ENCODE measurements around the gene SCYGR2. TPM values are rescaled to one million over a fixed set of nuclear protein-coding genes. Genes with fewer than 3 reads are reported as not detected.

SCYGR2 gene
- total RNA-seq, 2 donors from 2014 or later: not detected

DNA sequence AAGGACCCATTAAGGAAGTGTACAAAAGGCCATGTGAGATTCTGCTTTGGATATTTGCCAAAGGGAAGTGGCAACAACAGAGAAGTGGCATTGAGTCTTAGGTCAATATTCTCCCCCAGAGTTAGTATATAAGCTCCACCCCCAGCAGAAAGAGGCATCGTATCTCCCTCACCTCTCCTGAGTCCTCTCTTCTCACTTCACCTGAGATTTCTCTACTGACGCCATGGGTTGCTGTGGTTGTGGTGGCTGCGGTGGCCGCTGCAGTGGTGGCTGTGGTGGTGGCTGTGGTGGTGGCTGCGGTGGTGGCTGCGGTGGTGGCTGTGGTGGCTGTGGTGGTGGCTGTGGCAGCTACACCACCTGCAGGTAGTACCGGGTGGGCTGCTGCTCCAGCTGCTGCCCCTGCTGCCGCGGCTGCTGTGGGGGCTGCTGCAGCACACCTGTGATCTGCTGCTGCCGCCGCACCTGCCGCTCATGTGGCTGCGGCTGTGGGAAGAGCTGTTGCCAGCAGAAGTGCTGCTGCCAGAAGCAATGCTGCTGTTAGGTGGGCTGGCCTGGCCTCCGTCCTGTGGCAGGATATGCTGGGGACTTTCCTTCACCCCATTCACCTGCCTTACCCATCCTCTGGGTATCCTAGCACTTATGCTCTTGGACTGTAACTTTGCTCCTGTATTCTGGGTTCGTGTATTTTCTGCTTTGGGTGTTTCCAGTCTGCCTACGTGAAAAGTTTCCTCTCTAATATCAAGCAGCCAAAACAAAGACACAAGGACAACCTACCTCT, 10.1 kb downstream of the SCYGR2 start:
- peak; percentile 50 for ATAC-seq
- no peak for DNase-seq
- intact Hi-C loops (cut with DNase I, micrococcal nuclease): no loop called here

DNA sequence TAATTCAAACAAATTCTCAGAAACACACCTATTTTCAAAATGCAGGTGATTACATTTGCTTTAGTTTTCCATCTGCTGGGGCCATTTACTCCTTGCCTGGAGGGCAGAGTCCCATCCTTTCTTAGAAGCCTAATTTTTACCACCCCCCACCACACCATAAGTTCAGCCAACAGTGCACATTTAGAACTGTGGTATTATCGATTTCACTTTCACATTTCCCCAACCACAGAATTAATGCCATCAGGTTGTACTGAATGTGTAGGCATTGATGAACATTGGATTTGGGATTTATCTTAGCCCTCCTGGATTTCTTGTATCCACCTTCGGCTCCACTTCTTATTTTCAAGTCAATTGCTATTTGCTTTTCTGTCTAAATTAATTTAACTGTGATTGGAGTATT, 11.4 kb downstream of the SCYGR2 start:
- ATAC-seq: no peak
- DNase-seq: no peak
- intact Hi-C loops (cut with DNase I, micrococcal nuclease): no loop called here

DNA sequence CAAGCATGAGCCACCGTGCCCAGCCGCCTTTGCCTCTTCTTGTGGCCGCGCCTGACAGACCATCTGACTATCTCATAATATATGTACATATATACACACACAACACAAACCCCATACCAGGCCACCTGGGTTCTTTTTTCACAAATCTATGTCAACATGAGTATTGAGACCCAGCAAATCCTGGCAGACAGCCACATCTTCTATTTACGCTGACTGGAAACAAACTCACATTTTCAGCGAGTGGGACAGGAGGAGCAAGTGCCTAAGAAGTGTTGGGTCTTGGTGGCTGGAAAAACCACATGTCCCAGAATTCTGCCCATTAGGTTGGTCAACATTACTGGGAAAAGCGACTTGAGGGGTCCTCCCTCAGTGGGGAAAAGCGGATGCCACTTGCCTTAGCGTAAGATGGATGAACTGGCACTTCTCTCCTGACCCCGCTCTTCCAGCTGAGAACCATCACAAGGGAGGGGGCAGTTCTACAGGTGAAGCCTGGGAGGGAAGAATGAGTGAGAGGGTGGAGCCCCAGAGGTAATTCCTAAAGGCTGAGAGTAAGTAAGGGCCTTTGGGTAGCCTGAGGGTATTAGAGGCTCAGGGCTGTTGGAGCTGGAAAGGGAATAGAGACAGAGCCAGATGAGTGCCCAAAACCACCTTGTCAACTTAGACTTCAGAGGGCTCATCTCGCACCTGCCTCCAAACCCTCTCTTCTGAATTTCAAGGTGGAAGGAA, 14.0 kb downstream of the SCYGR2 start:
- intact Hi-C loops (cut with DNase I, micrococcal nuclease): no loop called here
- no peak for ATAC-seq
- no peak for DNase-seq

DNA sequence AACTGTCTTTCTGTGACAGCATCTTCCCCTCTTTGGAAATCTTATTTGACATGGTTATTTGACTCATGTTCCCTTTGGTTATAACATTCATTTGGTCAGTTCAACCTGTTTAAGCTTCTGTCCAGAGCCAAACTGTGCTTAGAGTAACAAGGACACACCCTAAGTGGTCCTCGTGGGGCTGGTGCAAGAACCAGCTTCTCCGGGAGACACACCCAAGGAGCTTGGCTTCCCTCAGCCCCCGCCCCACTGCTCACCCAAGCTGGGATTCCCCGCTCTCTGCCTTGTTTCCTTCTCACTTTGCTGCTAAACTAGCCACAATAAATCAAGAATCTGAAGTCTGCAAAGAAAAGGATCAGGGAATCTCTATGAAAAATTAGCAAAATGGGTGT, 14.6 kb downstream of the SCYGR2 start:
- ATAC-seq (peak; percentile 79), DNase-seq (peak; percentile 26 to 36)
- intact Hi-C loops (cut with DNase I, micrococcal nuclease): no loop called here

DNA sequence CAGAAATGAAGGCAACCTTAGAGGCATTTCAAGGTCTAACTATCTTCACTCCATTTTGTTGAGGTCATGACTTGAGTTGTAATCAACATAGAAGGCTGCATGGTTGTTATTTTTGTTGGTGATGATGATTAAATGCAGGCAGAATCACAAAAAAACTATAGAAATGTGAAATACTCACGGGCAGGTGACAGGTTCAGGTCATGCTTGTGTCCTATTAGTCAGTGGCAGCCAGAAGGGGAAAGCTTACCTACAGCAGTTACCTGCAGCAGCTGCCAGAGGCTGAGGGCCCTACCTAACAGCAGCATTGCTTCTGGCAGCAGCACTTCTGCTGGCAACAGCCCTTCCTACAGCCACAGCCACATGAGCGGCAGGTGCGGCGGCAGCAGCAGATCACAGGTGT, 15.6 kb downstream of the SCYGR2 start:
- DNase-seq: no peak
- no peak for ATAC-seq
- intact Hi-C loops (cut with DNase I, micrococcal nuclease): no loop called here

DNA sequence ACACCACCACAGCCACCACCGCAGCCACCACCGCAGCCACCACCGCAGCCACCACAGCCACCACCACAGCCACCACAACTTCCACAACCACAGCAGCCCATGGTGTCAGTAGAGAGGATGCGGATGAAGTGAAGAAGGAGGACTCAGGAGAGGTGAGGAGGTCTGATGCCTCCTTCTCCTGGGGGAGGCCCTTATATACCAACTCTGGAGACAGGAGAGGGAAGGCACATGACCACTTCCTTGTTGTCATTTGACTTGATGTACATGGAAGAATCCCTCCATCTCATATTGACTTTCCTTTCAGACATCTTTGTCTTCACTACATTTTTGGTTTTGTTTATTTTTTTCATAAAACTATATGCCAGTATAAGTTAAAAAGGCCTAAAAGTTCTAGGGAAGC, 16.0 kb downstream of the SCYGR2 start, which contains the start of gene SCYGR3:
TSS of gene SCYGR3 (minus strand) at position 101 of the 400 bp plus-strand sequence. CDS start at position 101, 0 bp downstream.
- no peak for ATAC-seq
- DNase-seq: no peak
- intact Hi-C loops (cut with DNase I, micrococcal nuclease): no loop called here

DNA sequence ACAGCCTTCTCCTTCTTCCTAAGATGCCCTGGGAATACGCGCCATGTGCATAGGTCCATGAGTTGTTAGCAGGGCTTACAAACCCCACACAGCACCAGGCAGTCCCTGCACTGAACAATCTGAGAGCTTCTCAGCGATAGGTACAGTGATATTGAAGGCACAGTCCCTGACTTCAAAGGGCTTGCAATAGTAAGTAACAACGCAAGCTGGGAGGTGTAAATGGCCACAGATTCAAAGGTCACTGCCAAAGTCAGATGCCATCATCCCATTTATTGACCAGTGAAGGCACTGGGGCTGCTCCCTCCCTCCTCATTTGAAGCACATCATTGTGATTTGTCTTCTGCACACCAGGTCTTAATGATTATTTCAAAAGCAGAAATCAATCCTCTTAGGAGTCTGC, 16.5 kb downstream of the SCYGR2 start:
- no peak for DNase-seq
- no peak for ATAC-seq
- intact Hi-C loops (cut with DNase I, micrococcal nuclease): no loop called here

DNA sequence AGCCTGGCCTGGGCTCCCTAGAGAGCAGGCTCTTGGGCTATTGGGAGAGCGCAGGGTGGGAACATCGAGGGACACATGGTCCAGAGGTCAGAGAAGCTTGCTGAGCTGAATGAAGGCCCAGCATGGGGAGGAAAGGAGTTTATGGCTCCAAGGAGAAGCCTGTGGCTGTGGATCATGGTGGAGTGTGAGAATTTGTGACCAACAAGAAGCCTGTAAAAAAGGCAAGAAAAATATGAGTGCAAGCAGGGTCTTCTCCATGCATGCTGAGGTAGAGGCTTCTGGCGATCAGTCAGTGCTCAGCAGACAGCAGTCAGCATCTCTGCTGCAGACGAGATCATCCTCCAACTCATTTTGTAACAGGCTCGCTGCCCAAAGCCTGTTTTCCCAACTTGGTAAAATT, 17.2 kb downstream of the SCYGR2 start:
- DNase-seq (no peak), ATAC-seq (no peak)
- intact Hi-C loops (cut with DNase I, micrococcal nuclease): no loop called here

DNA sequence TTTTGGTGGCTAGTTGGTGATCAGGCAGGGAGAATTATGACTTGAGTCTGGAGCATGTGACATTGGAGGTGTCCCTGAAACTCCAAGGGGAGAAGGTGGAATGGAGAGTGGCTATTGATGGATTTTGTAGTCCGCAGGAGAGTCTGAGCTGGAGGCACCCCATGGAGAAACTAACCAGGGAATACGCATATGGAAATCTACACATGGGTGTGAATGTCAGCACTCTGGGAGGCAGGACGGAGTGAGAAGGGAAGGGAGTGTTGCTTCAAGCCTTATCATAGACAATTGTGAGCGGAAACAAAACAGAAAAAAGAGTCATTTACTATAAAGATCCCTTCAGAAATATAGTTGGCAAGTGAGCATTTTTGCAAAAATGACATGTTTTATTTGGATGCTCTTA, 17.9 kb downstream of the SCYGR2 start:
- DNase-seq (no peak), ATAC-seq (no peak)
- intact Hi-C loops (cut with DNase I, micrococcal nuclease): no loop called here

DNA sequence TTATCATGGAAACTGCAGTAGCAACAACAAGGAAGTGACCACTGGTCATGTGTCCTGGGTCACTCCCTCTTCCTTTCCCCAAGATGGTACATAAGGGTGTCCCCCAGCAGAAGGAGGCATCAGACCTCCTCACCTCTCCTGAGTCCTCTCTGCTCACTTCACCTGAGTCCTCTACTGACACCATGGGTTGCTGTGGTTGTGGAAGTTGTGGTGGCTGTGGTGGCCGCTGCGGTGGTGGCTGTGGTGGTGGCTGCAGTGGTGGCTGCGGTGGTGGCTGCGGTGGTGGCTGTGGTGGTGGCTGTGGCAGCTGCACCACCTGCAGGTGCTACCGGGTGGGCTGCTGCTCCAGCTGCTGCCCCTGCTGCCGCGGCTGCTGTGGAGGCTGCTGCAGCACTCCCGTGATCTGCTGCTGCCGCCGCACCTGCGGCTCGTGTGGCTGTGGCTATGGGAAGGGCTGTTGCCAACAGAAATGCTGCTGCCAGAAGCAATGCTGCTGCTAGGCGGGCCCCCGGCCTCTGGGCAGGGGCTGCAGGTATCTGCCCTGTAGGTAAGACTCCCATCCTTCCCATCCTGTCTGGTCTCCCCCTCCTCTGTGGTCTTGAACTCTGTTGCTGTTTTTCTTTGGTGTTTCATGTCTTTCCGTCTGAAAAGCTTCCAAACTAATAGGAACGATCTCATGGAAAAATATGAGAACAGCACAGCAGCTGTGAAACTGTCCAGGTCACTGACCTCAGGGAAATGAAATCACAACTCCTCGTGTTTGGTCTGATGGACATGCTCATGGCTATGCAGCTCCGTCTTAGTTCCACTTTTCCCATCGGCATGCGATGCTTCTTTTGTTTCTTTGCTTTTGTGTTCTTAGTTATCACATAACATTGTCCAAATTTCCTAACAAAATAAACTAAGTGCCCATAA, 18.9 kb downstream of the SCYGR2 start, which contains the start of gene SCYGR4:
TSS of gene SCYGR4 (plus strand) at position 183 of the 915 bp plus-strand sequence. CDS start at position 183, 0 bp downstream.
- DNase-seq (no peak), ATAC-seq (no peak)
- intact Hi-C loops (cut with DNase I, micrococcal nuclease): no loop called here

DNA sequence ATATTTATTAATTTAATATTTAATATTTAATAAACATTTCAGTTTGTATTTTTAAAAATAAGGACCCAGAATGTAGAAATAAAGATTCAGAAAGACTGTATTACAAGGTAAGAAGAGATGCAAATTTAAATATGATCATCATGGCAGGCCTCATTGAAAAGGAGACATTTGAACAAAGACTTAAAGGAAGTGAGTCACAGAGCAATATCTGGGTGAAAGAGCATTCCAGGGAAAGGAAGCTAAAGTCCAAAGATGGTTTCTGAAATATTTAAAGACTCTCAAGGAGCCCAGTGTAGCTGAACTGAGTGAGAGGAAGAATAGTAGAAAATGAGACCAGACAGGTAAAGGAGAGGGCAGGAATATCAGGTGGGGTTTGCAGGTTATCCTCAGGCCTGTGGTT, 24.5 kb downstream of the SCYGR2 start:
- intact Hi-C loops (cut with DNase I, micrococcal nuclease): no loop called here
- ATAC-seq: peak; percentile 70
- no peak for DNase-seq

DNA sequence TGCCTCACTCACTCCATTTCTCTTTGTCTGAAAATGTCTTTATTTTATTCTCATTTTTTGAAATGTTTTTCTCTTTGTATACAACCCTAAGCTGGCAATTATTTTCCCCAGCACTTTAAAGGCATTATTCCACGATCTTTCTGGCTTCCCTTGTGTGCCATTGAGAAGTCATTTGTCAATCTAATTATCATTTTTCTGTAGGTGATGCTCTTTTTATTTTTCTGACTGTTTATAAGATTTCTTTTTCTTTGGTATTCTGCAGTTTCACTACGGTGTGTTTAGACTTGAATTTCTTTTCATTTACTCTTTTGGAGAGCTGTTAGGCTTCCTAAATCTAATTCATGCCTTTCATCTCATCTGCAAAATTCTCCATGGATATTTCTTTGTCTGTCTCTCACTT, 26.7 kb downstream of the SCYGR2 start:
- intact Hi-C loops (cut with DNase I, micrococcal nuclease): no loop called here
- no peak for DNase-seq
- ATAC-seq: no peak

DNA sequence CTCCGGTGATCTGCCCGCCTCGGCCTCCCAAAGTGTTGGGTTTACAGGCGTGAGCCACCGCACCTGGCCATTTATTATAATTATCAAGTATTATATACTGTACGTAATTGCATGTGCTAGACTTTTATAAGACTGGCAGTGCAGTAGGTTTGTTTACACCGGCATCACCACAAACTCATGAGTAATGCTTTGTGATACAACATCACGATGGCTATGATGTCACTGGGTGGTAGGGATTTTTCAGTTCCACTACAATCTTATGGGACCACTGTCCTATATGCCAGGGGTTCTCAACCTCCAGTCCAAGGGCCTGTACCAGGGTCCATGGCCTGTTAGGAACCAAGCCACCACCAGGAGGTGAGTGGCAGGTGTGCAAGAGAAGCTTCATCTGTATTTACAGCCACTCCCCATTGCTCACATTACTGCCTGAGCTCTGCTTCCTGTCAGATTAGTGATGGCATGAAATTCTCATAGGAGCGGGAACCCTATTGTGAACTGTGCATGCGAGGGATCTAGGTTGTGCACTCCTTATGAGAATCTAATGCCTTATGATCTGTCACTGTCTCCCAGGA, 28.0 kb downstream of the SCYGR2 start:
- ATAC-seq (no peak), DNase-seq (no peak)
- intact Hi-C loops (cut with DNase I, micrococcal nuclease): no loop called here

DNA sequence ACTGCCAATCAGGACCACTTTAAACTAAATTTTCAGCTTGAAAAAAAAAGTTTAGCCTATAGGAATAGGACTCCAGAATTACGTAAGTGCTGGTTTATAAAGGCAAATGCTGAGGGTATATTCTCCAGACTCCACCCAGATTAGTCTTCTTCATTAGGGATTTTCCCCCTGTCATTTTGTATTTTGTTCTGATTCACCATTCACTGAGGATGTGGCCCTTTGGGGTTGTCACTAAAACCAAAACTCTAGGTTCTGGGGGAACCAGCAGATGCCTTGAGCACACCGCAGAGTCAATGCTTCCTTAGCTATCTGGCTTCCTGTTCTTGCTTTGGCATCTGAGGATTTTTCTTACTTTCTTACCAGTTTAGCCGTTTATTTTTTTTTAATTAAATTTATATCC, 29.1 kb downstream of the SCYGR2 start:
- intact Hi-C loops (cut with DNase I, micrococcal nuclease): no loop called here
- DNase-seq (no peak), ATAC-seq (no peak)

DNA sequence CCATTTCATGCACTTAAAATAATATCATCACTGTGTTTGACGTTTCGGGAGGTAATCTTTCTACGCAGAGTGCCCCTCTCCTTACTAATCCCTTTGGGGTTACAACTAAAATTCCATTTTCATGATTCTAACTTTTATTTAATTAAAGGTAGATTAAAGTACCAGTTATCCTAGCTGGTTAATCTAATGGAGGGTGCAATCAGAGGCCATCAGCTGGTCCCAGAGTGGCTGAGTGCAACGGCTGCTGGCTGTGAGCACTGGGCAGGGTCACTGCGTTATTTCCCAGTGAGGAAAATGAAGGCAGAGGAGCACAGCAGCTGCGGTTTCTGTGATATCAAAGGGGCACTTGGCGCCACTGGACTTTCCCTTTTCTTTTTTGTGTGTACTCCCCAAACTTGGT, 30.7 kb downstream of the SCYGR2 start:
- no peak for DNase-seq
- intact Hi-C loops (cut with DNase I, micrococcal nuclease): no loop called here
- ATAC-seq: no peak

DNA sequence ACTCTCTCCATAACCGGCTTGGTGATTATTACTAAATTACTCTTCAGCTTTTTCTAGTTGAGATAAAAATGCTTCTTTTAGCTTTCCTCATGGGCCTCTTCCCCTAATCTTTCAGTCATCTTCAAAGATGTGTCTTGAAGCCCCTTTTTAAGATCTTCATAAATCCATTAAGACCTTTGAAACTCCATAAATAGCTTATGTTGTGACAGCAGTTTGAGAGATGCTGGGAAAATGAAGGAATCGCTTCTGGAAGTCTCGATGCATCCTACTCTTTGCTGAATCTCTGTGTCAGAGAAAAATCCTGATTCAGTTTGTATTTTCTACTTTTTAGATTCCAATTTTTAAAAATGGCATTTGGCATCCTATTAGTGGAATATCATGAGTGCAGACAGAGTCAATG, 31.6 kb downstream of the SCYGR2 start:
- ATAC-seq (no peak), DNase-seq (no peak)
- intact Hi-C loops (cut with DNase I, micrococcal nuclease): no loop called here

DNA sequence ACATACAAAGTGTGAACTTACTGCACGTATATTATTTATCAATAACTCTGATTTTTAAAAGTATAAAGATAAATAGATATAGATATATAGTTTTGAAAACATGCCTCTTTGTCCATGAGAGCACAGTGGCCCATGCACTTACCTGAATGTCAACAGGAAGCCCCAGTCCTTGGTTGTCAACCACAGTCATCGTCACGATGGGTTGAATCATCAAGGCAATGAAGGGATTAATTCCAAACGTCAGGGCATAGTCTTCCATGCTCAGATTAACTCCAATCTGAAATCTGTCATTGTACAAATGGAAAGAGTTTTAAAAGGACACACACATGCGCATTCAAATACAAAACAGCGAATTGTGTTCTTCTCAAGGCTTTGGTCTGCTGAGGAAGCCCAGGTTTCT, 34.1 kb downstream of the SCYGR2 start:
- intact Hi-C loops (cut with DNase I, micrococcal nuclease): no loop called here
- no peak for ATAC-seq
- no peak for DNase-seq

DNA sequence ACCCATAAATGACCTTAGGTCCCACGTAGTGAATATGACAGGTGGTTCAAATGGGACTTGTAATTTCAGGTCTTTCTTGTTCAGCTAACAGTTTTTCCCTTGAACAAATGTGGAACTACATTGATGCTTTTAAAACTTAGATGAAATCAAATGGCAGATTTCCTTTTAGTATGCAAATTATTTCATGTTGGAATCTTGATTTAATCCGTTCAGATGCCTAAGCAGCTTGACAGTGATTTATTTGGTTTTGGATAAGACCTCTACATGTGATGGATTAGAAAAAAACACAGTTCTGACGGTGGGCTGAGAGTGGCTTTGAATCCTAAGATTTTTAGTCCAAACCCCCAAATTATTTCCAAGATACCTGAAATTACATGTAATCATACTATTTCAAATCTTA, 35.5 kb downstream of the SCYGR2 start:
- ATAC-seq: no peak
- no peak for DNase-seq
- intact Hi-C loops (cut with DNase I, micrococcal nuclease): no loop called here

DNA sequence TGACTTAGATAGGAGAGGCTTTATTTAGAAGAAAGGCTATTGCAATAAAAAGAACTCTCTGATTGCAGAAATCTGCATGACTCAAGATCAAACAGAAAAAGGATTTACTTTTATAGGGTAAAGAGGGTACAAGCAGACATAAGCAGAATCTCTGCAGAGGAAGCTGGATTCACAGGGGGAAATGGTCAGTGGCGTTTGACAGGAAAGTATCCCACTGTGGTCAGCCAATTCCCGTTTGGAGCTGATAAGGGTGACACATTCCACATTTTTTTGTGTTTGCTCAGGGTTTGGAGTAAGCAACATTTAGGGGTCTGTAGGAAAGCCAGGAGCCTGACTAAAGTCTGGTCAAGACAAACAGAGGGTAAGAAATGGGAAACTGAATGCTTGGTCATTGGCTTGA, 44.0 kb downstream of the SCYGR2 start:
- no peak for ATAC-seq
- no peak for DNase-seq
- intact Hi-C loops (cut with DNase I, micrococcal nuclease): no loop called here
